ENCODE data around the gene HSPA13.

Gene HSPA13

GRCh38 chr21:14405225-14405624 is 22.3 kb upstream of the HSPA13 start:
- TF ChIP-seq TEAD4 (IDR thresholded peaks at IDR 0.05) (no peak), EP300 (IDR thresholded peaks at IDR 0.05; ENCODE audit: borderline replicate concordance) (no peak), NFIC (IDR thresholded peaks at IDR 0.05) (no peak), CREB1 (IDR thresholded peaks at IDR 0.05; ENCODE audit: low read depth) (no peak)

- TF ChIP-seq RAD21 (IDR thresholded peaks at IDR 0.05; ENCODE audit: low read depth), result peak; percentile 69
- TF ChIP-seq ZBTB7A (IDR thresholded peaks at IDR 0.05; ENCODE audit: low read depth), result no peak
Observed at GRCh38 chr21:14403681-14404318, 20.9 kb upstream of the HSPA13 start.

- TF ChIP-seq, protein P1, sequence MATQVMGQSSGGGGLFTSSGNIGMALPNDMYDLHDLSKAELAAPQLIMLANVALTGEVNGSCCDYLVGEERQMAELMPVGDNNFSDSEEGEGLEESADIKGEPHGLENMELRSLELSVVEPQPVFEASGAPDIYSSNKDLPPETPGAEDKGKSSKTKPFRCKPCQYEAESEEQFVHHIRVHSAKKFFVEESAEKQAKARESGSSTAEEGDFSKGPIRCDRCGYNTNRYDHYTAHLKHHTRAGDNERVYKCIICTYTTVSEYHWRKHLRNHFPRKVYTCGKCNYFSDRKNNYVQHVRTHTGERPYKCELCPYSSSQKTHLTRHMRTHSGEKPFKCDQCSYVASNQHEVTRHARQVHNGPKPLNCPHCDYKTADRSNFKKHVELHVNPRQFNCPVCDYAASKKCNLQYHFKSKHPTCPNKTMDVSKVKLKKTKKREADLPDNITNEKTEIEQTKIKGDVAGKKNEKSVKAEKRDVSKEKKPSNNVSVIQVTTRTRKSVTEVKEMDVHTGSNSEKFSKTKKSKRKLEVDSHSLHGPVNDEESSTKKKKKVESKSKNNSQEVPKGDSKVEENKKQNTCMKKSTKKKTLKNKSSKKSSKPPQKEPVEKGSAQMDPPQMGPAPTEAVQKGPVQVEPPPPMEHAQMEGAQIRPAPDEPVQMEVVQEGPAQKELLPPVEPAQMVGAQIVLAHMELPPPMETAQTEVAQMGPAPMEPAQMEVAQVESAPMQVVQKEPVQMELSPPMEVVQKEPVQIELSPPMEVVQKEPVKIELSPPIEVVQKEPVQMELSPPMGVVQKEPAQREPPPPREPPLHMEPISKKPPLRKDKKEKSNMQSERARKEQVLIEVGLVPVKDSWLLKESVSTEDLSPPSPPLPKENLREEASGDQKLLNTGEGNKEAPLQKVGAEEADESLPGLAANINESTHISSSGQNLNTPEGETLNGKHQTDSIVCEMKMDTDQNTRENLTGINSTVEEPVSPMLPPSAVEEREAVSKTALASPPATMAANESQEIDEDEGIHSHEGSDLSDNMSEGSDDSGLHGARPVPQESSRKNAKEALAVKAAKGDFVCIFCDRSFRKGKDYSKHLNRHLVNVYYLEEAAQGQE (IDR thresholded peaks at IDR 0.05; ENCODE audit: low read depth), result no peak
Observed at GRCh38 chr21:14401217-14401616, 18.3 kb upstream of the HSPA13 start.

GRCh38 chr21:14388282-14388681 is 5.3 kb upstream of the HSPA13 start:
- TF ChIP-seq MAX (IDR thresholded peaks at IDR 0.05) (no peak), EGR1 (IDR thresholded peaks at IDR 0.05) (no peak), CEBPB (IDR thresholded peaks at IDR 0.05) (no peak), YY1 (IDR thresholded peaks at IDR 0.05; ENCODE audit: low read depth) (no peak), RAD21 (IDR thresholded peaks at IDR 0.05; ENCODE audit: low read depth) (no peak), NFIC (IDR thresholded peaks at IDR 0.05) (no peak), USF1 (IDR thresholded peaks at IDR 0.05) (no peak), EP300 (IDR thresholded peaks at IDR 0.05; ENCODE audit: borderline replicate concordance) (no peak), FOXM1 (IDR thresholded peaks at IDR 0.05; ENCODE audit: borderline replicate concordance, low read depth) (no peak)

DNA sequence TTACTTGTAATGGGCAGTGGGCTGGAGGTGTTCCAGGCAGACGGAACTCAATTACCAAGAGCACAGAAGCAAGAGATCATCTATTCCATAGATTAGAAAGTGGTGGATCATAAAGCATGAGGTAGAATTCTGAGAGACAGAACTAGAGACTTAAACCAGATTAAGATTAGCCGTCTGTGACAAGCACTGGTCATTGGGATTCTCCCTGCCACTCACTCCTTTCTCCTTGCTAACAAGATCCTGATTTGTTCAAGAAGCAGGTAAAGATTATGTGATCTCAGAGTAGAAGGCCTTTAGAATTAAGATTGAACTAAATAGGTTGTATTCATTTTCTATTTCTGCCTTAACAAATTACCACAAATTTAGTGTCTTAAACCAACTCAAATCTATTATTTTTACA is 1.5 kb upstream of the HSPA13 start:
- TF ChIP-seq RAD21 (IDR thresholded peaks at IDR 0.05; ENCODE audit: low read depth) (no peak), USF1 (IDR thresholded peaks at IDR 0.05) (no peak), NFIC (IDR thresholded peaks at IDR 0.05) (no peak), TCF12 (IDR thresholded peaks at IDR 0.05; ENCODE audit: low read depth) (no peak), CEBPB (IDR thresholded peaks at IDR 0.05) (no peak), ZBTB7A (IDR thresholded peaks at IDR 0.05; ENCODE audit: low read depth) (no peak), MAX (IDR thresholded peaks at IDR 0.05) (no peak), EP300 (IDR thresholded peaks at IDR 0.05; ENCODE audit: borderline replicate concordance) (no peak), FOXM1 (IDR thresholded peaks at IDR 0.05; ENCODE audit: borderline replicate concordance, low read depth) (no peak), EGR1 (IDR thresholded peaks at IDR 0.05) (no peak), CREB1 (IDR thresholded peaks at IDR 0.05; ENCODE audit: low read depth) (no peak), TAF1 (IDR thresholded peaks at IDR 0.05; ENCODE audit: low read depth) (no peak), YY1 (IDR thresholded peaks at IDR 0.05; ENCODE audit: low read depth) (no peak), TEAD4 (IDR thresholded peaks at IDR 0.05) (no peak)
- TF ChIP-seq, protein P1 (IDR thresholded peaks at IDR 0.05; ENCODE audit: low read depth), result no peak

GRCh38 chr21:14383596-14384180 is 742 bp upstream of the HSPA13 start:
- no peak for TF ChIP-seq ZBTB7A (IDR thresholded peaks at IDR 0.05; ENCODE audit: low read depth)
- no peak for TF ChIP-seq FOXM1 (IDR thresholded peaks at IDR 0.05; ENCODE audit: borderline replicate concordance, low read depth)
- TF ChIP-seq CEBPB (IDR thresholded peaks at IDR 0.05), result no peak
- no peak for TF ChIP-seq CREB1 (IDR thresholded peaks at IDR 0.05; ENCODE audit: low read depth)
- no peak for TF ChIP-seq EP300 (IDR thresholded peaks at IDR 0.05; ENCODE audit: borderline replicate concordance)
- TF ChIP-seq TAF1 (IDR thresholded peaks at IDR 0.05; ENCODE audit: low read depth), result no peak
- TF ChIP-seq TCF12 (IDR thresholded peaks at IDR 0.05; ENCODE audit: low read depth), result no peak
- TF ChIP-seq RAD21 (IDR thresholded peaks at IDR 0.05; ENCODE audit: low read depth), result no peak
- no peak for TF ChIP-seq NFIC (IDR thresholded peaks at IDR 0.05)
- no peak for TF ChIP-seq USF1 (IDR thresholded peaks at IDR 0.05)
- TF ChIP-seq EGR1 (IDR thresholded peaks at IDR 0.05), result no peak
- TF ChIP-seq TEAD4 (IDR thresholded peaks at IDR 0.05), result no peak
